ENCODE results near the gene SIDT2. TPM values are rescaled to one million over a fixed set of nuclear protein-coding genes. Genes with fewer than 3 reads are reported as not detected.

SIDT2 gene
- total and polyA plus RNA-seq, 2 of the 13 experiments (the other 11 are each of a cell fraction or from before 2014, with no cell fraction given), result 11.5 to 28.0 TPM

- TF ChIP-seq FUBP1 (CRISPR knock-in tag; IDR thresholded peaks at IDR 0.05; ENCODE audit: borderline replicate concordance), result 0 out of 2 replicates have a peak, but pooled peaks have one; percentile 52
- TF ChIP-seq SNAI1 (CRISPR knock-in tag; IDR thresholded peaks at IDR 0.05; ENCODE audit: borderline replicate concordance), result peak; percentile 66; the same call in 1 of the 2 replicates
- no peak for TF ChIP-seq ADNP (CRISPR knock-in tag; IDR thresholded peaks at IDR 0.05)
- peak; percentile 38; the same call in 1 of the 2 replicates for TF ChIP-seq MAZ (IDR thresholded peaks at IDR 0.05; ENCODE audit: borderline replicate concordance, low read depth, low read length)
- peak; percentile 72 for TF ChIP-seq MAZ (CRISPR knock-in tag; IDR thresholded peaks at IDR 0.05; ENCODE audit: low read depth)
- TF ChIP-seq MLXIP (CRISPR knock-in tag; IDR thresholded peaks at IDR 0.05; ENCODE audit: borderline replicate concordance), result no peak
- no peak for TF ChIP-seq ZC3H4 (CRISPR knock-in tag; IDR thresholded peaks at IDR 0.05; ENCODE audit: borderline replicate concordance)
- no peak for TF ChIP-seq PREB (CRISPR knock-in tag; IDR thresholded peaks at IDR 0.05)
- 0 out of 2 replicates have a peak, but pooled peaks have one; percentile 23 for TF ChIP-seq ZNF224 (CRISPR knock-in tag; IDR thresholded peaks at IDR 0.05)
- TF ChIP-seq SIX4 (CRISPR knock-in tag; IDR thresholded peaks at IDR 0.05), result no peak
- peak; percentile 63; the same call in 1 of the 2 replicates for TF ChIP-seq ZKSCAN8 (CRISPR knock-in tag; IDR thresholded peaks at IDR 0.05; ENCODE audit: borderline replicate concordance)
- 0 out of 2 replicates have a peak, but pooled peaks have one; percentile 22 for TF ChIP-seq ZNF121 (CRISPR knock-in tag; IDR thresholded peaks at IDR 0.05)
- no peak for TF ChIP-seq ZNF7 (CRISPR knock-in tag; IDR thresholded peaks at IDR 0.05)
- TF ChIP-seq FIP1L1 (IDR thresholded peaks at IDR 0.05; ENCODE audit: borderline replicate concordance, insufficient read depth, low read depth, low read length), result no peak
- peak; percentile 18 for TF ChIP-seq TAF15 (IDR thresholded peaks at IDR 0.05; ENCODE audit: low read depth, low read length, poor library complexity, severe bottlenecking)
- TF ChIP-seq PAX8 (CRISPR knock-in tag; IDR thresholded peaks at IDR 0.05; ENCODE audit: borderline replicate concordance), result no peak; the same call in 1 of the 2 replicates
- no peak; the same call in 1 of the 2 replicates for TF ChIP-seq CCDC6 (CRISPR knock-in tag; IDR thresholded peaks at IDR 0.05)
- TF ChIP-seq ZKSCAN1 (IDR thresholded peaks at IDR 0.05; ENCODE audit: low read length), result no peak
- peak; percentile 83 for TF ChIP-seq HDAC2 (CRISPR knock-in tag; IDR thresholded peaks at IDR 0.05)
- TF ChIP-seq ZFP91 (CRISPR knock-in tag; IDR thresholded peaks at IDR 0.05; ENCODE audit: borderline replicate concordance), result peak; percentile 99
- TF ChIP-seq ZNF367 (CRISPR knock-in tag; IDR thresholded peaks at IDR 0.05; ENCODE audit: borderline replicate concordance), result no peak
- TF ChIP-seq ZNF569 (CRISPR knock-in tag; IDR thresholded peaks at IDR 0.05; ENCODE audit: borderline replicate concordance), result no peak
- TF ChIP-seq ZFP1 (CRISPR knock-in tag; IDR thresholded peaks at IDR 0.05), result no peak
These were observed 34.6 kb upstream of the SIDT2 start, which contains the start of gene PAFAH1B2 (continued) for GRCh38 chr11:117143871-117144476.

All from HepG2 (cell line).